ENCODE results near the gene KCNQ5. TPM values are rescaled to one million over a fixed set of nuclear protein-coding genes. Genes with fewer than 3 reads are reported as not detected.

KCNQ5 gene
- total RNA-seq, 1 donor from 2014 or later = 0.08 TPM

GRCh38 chr6:73169111-73169510, 547.2 kb downstream of the KCNQ5 start:
- H3K27ac Mint-ChIP-seq (ENCODE audit: unreplicated experiment) = no peak overlapping the region
- H3K4me3 Mint-ChIP-seq (ENCODE audit: unreplicated experiment) = no peak overlapping the region
- no peaks in the 10 kb centered on the region for H3K36me3 Mint-ChIP-seq (ENCODE audit: low read depth, unreplicated experiment)
- no peaks in the 10 kb centered on the region for H3K9me3 Mint-ChIP-seq (ENCODE audit: unreplicated experiment)
- no peak for TF ChIP-seq CTCF (IDR thresholded peaks at IDR 0.05; ENCODE audit: unreplicated experiment)
- no peaks in the 10 kb centered on the region for H3K4me1 Mint-ChIP-seq (ENCODE audit: unreplicated experiment)
- H3K27me3 Mint-ChIP-seq (ENCODE audit: unreplicated experiment) = no peaks in the 10 kb centered on the region
- no peak for DNase-seq (ENCODE audit: low spot score)

GRCh38 chr6:73169633-73170032, 547.8 kb downstream of the KCNQ5 start:
- Mint-ChIP-seq H3K9me3 (ENCODE audit: unreplicated experiment) (no peaks in the 10 kb centered on the region), H3K4me1 (ENCODE audit: unreplicated experiment) (no peaks in the 10 kb centered on the region), H3K36me3 (ENCODE audit: low read depth, unreplicated experiment) (no peaks in the 10 kb centered on the region), H3K27me3 (ENCODE audit: unreplicated experiment) (no peaks in the 10 kb centered on the region), H3K4me3 (ENCODE audit: unreplicated experiment) (no peak overlapping the region), H3K27ac (ENCODE audit: unreplicated experiment) (no peak overlapping the region)
- DNase-seq (ENCODE audit: low spot score) = no peak
- TF ChIP-seq CTCF (IDR thresholded peaks at IDR 0.05; ENCODE audit: unreplicated experiment) = no peak

- peaks cover 1% of the 10 kb centered on the region for H3K27me3 Mint-ChIP-seq (ENCODE audit: unreplicated experiment)
- H3K27ac Mint-ChIP-seq (ENCODE audit: unreplicated experiment) = no peak overlapping the region
- H3K9me3 Mint-ChIP-seq (ENCODE audit: unreplicated experiment) = no peaks in the 10 kb centered on the region
- no peaks in the 10 kb centered on the region for H3K36me3 Mint-ChIP-seq (ENCODE audit: low read depth, unreplicated experiment)
- DNase-seq (ENCODE audit: low spot score) = no peak
- H3K4me3 Mint-ChIP-seq (ENCODE audit: unreplicated experiment) = no peak overlapping the region
- TF ChIP-seq CTCF (IDR thresholded peaks at IDR 0.05; ENCODE audit: unreplicated experiment) = no peak
- H3K4me1 Mint-ChIP-seq (ENCODE audit: unreplicated experiment) = no peaks in the 10 kb centered on the region
These were observed 552.8 kb downstream of the KCNQ5 start for GRCh38 chr6:73174646-73175045.

- Mint-ChIP-seq H3K36me3 (ENCODE audit: low read depth, unreplicated experiment) (no peaks in the 10 kb centered on the region), H3K27ac (ENCODE audit: unreplicated experiment) (no peak overlapping the region), H3K27me3 (ENCODE audit: unreplicated experiment) (peaks cover 1% of the 10 kb centered on the region), H3K4me3 (ENCODE audit: unreplicated experiment) (no peak overlapping the region), H3K4me1 (ENCODE audit: unreplicated experiment) (no peaks in the 10 kb centered on the region), H3K9me3 (ENCODE audit: unreplicated experiment) (no peaks in the 10 kb centered on the region)
- no peak for TF ChIP-seq CTCF (IDR thresholded peaks at IDR 0.05; ENCODE audit: unreplicated experiment)
- DNase-seq (ENCODE audit: low spot score) = no peak
These were observed 554.2 kb downstream of the KCNQ5 start for GRCh38 chr6:73176057-73176456.

GRCh38 chr6:73177221-73177944, 555.5 kb downstream of the KCNQ5 start:
- H3K36me3 Mint-ChIP-seq (ENCODE audit: low read depth, unreplicated experiment) = no peaks in the 10 kb centered on the region
- no peak overlapping the region for H3K4me3 Mint-ChIP-seq (ENCODE audit: unreplicated experiment)
- peaks cover 1% of the 10 kb centered on the region for H3K27me3 Mint-ChIP-seq (ENCODE audit: unreplicated experiment)
- no peak overlapping the region for H3K27ac Mint-ChIP-seq (ENCODE audit: unreplicated experiment)
- no peaks in the 10 kb centered on the region for H3K4me1 Mint-ChIP-seq (ENCODE audit: unreplicated experiment)
- H3K9me3 Mint-ChIP-seq (ENCODE audit: unreplicated experiment) = no peaks in the 10 kb centered on the region
- DNase-seq (ENCODE audit: low spot score) = no peak
- no peak for TF ChIP-seq CTCF (IDR thresholded peaks at IDR 0.05; ENCODE audit: unreplicated experiment)

All from endothelial cell (in vitro differentiated cells).